GM06990 (cell line): ENCODE data around the gene ABHD2.

Experiments used
- DNase-seq: peaks from one replicate; pipeline ENCODE4 v3.0.0-alpha.2; 2011; ENCODE audit not compliant: insufficient read length; ENCODE audit errors: extremely low read depth
- H3K27me3 ChIP-seq: replicated peaks from 2 replicates; pipeline ENCODE4 v1.6.0; 2011; ENCODE audit warnings: low read length; ENCODE audit not compliant: control insufficient read depth, insufficient read depth
- H3K36me3 ChIP-seq: 2 replicates; pipeline ENCODE4 v1.5.1; 2011; ENCODE audit warnings: low read length; ENCODE audit not compliant: control insufficient read depth, insufficient read depth
- H3K4me3 ChIP-seq: replicated peaks from 2 replicates; pipeline ENCODE4 v1.5.1; 2011; ENCODE audit warnings: low read depth, mild to moderate bottlenecking, control low read depth, low read length
- CTCF ChIP-seq: IDR thresholded peaks from 2 replicates; pipeline ENCODE4 v1.5.1; 2011; ENCODE audit warnings: low read length, control low read depth, mild to moderate bottlenecking, inconsistent platforms; ENCODE audit not compliant: insufficient read depth, poor library complexity, severe bottlenecking

Gene ABHD2

GRCh38 chr15:89184357-89184756 is 96.1 kb downstream of the ABHD2 start:
- H3K36me3 ChIP-seq: peaks cover 5% of the 10 kb centered on the region
- no peaks in the 10 kb centered on the region for H3K27me3 ChIP-seq
- no peak for DNase-seq
- no peak for TF ChIP-seq CTCF
- H3K4me3 ChIP-seq: no peak overlapping the region

GRCh38 chr15:89184886-89185526 is 96.8 kb downstream of the ABHD2 start:
- peaks cover 5% of the 10 kb centered on the region for H3K36me3 ChIP-seq
- no peak for DNase-seq
- no peak overlapping the region for H3K4me3 ChIP-seq
- H3K27me3 ChIP-seq: no peaks in the 10 kb centered on the region
- no peak for TF ChIP-seq CTCF

GRCh38 chr15:89186803-89187202 is 98.5 kb downstream of the ABHD2 start:
- TF ChIP-seq CTCF: no peak
- no peak overlapping the region for H3K4me3 ChIP-seq
- no peaks in the 10 kb centered on the region for H3K27me3 ChIP-seq
- DNase-seq: no peak
- H3K36me3 ChIP-seq: peaks cover 5% of the 10 kb centered on the region

GRCh38 chr15:89187301-89187985 is 99.2 kb downstream of the ABHD2 start:
- Histone ChIP-seq H3K36me3 (peaks cover 5% of the 10 kb centered on the region), H3K27me3 (no peaks in the 10 kb centered on the region), H3K4me3 (no peak overlapping the region)
- no peak for TF ChIP-seq CTCF
- DNase-seq: no peak

DNA sequence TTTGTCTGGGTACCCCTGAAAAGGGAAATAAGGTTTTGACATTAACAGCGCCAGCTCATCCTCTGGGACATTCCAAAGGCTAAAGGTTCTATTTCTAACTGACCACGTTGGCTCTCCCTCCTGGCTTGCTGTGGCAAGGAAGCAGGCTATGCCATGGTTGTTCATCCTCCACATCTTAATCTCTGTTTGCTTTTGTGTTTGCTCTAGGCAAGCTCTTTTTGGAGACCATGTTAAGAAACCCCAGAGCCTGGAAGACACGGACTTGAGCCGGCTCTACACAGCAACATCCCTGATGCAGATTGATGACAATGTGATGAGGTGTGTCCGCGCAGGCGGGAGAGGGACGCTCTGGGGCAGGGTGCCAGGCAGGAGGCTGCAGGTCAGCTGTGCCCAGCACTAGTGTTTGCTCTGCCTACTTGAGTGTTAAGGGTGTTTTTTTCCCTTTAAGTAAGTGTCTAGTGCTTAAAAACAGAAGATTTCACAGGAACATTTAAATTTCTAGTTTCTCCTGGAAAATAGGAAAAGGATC is 99.8 kb downstream of the ABHD2 start:
- TF ChIP-seq CTCF: no peak
- peaks cover 5% of the 10 kb centered on the region for H3K36me3 ChIP-seq
- no peak for DNase-seq

More for the DNA sequence above, 99.8 kb downstream of the ABHD2 start:
- no peaks in the 10 kb centered on the region for H3K27me3 ChIP-seq
- no peak overlapping the region for H3K4me3 ChIP-seq
